Mucosa of descending colon (tissue), 3 donors: ENCODE data around the gene TMEM161A. TPM values are rescaled to one million over a fixed set of nuclear protein-coding genes. Genes with fewer than 3 reads are reported as not detected.

ENCODE experiments used
- ATAC-seq: fragments of 200-7000 bp; cut with Tn5 transposase; one replicate; pipeline ENCODE4 v1.9.1; 2020; ENCODE audit warnings: mild to moderate bottlenecking, moderate library complexity
- DNase-seq, 3 donors: peaks; one replicate each; pipeline ENCODE4 v3.0.0-alpha.2; 2020
- H3K36me3 ChIP-seq: fragments of 200-600 bp; one replicate; pipeline ENCODE4 v1.8.0; 2021; ENCODE audit warnings: low read depth, mild to moderate bottlenecking
- H3K4me1 ChIP-seq: fragments of 200-600 bp; one replicate; pipeline ENCODE4 v1.8.0; 2021; ENCODE audit warnings: low read depth, mild to moderate bottlenecking
- H3K4me3 ChIP-seq: fragments of 200-600 bp; one replicate; pipeline ENCODE4 v1.8.0; 2021; ENCODE audit warnings: mild to moderate bottlenecking
- H3K9me3 ChIP-seq: fragments of 200-600 bp; one replicate; pipeline ENCODE4 v1.8.0; 2021; ENCODE audit warnings: mild to moderate bottlenecking
- CTCF ChIP-seq: fragments of 200-600 bp; IDR thresholded peaks from one replicate; pipeline ENCODE4 v1.8.0; 2022; ENCODE audit warnings: antibody characterized with exemption, mild to moderate bottlenecking
- intact Hi-C, 2 donors: fragments of 100-400 bp; cut with DNase I in 1 of 2; cut with micrococcal nuclease in 1 of 2; formaldehyde crosslinking; loops; one replicate each; pipeline versions ENCODE4 v1.11.0 to v1.11.1; 2022; cut with DNase I, micrococcal nuclease
- total RNA-seq, 3 donors: library from RNA; stranded (reverse); fragmentation: NEBNext Ultra II Directional in 2 of 3; extraction: Animal tissue kit (Norgen Biotek cat#: 25700) in 2 of 3; gene quantifications; one replicate each; pipeline versions ENCODE4 v1.2.1 to v1.2.4, GENCODE V29; 2021 to 2023
- donor health status: DM: no; HTN: no; CAD: no; lungs with moderate emphysema.
- donor health status: DM: no; HTN: no; CAD: no.
- donor health status: DM: no; HTN: yes; CAD: no.

TMEM161A gene
- total RNA-seq, 3 donors from 2014 or later, result 14.7 to 23.4 (median 17.6) TPM

- ATAC-seq (no peak), DNase-seq (no peak)
- H3K36me3 ChIP-seq, result no peaks in the 10 kb centered on the region
- no peaks in the 10 kb centered on the region for H3K9me3 ChIP-seq
- no peak for TF ChIP-seq CTCF
- intact Hi-C loops, result no loop called here
- no peak overlapping the region for H3K4me3 ChIP-seq
- H3K4me1 ChIP-seq, result no peaks in the 10 kb centered on the region
These were observed 8.6 kb upstream of the TMEM161A start for GRCh38 chr19:19146865-19147264.

- peak; percentile 97 for TF ChIP-seq CTCF
- Histone ChIP-seq H3K4me1 (no peaks in the 10 kb centered on the region), H3K9me3 (no peaks in the 10 kb centered on the region), H3K4me3 (no peak overlapping the region), H3K36me3 (no peaks in the 10 kb centered on the region)
- intact Hi-C loops, result no loop called here
- DNase-seq (peak; percentile 85 to 90 (median 89)), ATAC-seq (peak; percentile 97)
These were observed 7.7 kb upstream of the TMEM161A start for GRCh38 chr19:19145684-19146608.

- no peak for TF ChIP-seq CTCF
- ATAC-seq (no peak), DNase-seq (no peak)
- Histone ChIP-seq H3K9me3 (no peaks in the 10 kb centered on the region), H3K36me3 (no peaks in the 10 kb centered on the region), H3K4me3 (no peak overlapping the region), H3K4me1 (no peaks in the 10 kb centered on the region)
- intact Hi-C loops, result no loop called here
These were observed 7.0 kb upstream of the TMEM161A start for GRCh38 chr19:19145281-19145680.

GRCh38 chr19:19142347-19142746 lies 4.1 kb upstream of the TMEM161A start:
- peaks cover 4% of the 10 kb centered on the region for H3K36me3 ChIP-seq
- intact Hi-C loops, result no loop called here
- H3K4me1 ChIP-seq, result peaks cover 6% of the 10 kb centered on the region
- H3K9me3 ChIP-seq, result no peaks in the 10 kb centered on the region
- ATAC-seq (no peak), DNase-seq (no peak)
- no peak for TF ChIP-seq CTCF
- H3K4me3 ChIP-seq, result no peak overlapping the region

- no peak for ATAC-seq
- peaks cover 8% of the 10 kb centered on the region for H3K4me1 ChIP-seq
These were observed 2.2 kb upstream of the TMEM161A start for GRCh38 chr19:19140476-19140875.

More at GRCh38 chr19:19140476-19140875, 2.2 kb upstream of the TMEM161A start:
- H3K4me3 ChIP-seq, result no peak overlapping the region
- no peaks in the 10 kb centered on the region for H3K9me3 ChIP-seq
- TF ChIP-seq CTCF, result no peak
- DNase-seq, result no peak
- H3K36me3 ChIP-seq, result peaks cover 4% of the 10 kb centered on the region
- intact Hi-C loops, result no loop called here
